VCaP (cell line): Measurements from ENCODE around the gene SOX10.
"Not testable (repeated sequence)": the region's sequence is repeated elsewhere in the genome, so short reads cannot be mapped to it uniquely, and the experiment has no call there.

ENCODE experiments used
- H3K27ac ChIP-seq: fragments of 450-650 bp; 2 replicates; pipeline ENCODE4 v1.5.1; 2017
- TF ChIP-seq, protein P1 (sequence below): fragments of 450-650 bp; conservative IDR thresholded peaks from 2 replicates; pipeline ENCODE4 v1.5.1; 2017; ENCODE audit warnings: mild to moderate bottlenecking, moderate library complexity

Gene SOX10

DNA sequence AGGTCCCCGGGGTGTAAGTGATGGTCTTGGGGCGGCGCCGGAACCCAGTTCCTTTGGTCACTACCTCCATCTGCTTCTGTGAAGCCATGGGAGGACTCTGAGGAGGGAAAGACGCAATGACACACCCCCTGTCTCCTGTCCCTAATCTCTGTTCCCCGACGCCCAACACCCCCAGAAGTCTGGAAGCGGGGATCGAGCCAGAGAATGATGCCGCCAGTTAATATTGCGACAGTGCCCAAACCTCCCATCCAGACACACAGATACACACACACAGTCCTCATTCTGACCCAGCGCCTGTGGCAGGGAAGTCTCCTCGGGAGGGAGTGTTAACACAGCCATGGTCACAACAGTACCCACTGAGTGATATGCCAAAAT is 31.3 kb downstream of the SOX10 start:
- H3K27ac ChIP-seq: peak overlapping the region; percentile 74; the same call in 1 of the 2 replicates
- TF ChIP-seq, protein P1, sequence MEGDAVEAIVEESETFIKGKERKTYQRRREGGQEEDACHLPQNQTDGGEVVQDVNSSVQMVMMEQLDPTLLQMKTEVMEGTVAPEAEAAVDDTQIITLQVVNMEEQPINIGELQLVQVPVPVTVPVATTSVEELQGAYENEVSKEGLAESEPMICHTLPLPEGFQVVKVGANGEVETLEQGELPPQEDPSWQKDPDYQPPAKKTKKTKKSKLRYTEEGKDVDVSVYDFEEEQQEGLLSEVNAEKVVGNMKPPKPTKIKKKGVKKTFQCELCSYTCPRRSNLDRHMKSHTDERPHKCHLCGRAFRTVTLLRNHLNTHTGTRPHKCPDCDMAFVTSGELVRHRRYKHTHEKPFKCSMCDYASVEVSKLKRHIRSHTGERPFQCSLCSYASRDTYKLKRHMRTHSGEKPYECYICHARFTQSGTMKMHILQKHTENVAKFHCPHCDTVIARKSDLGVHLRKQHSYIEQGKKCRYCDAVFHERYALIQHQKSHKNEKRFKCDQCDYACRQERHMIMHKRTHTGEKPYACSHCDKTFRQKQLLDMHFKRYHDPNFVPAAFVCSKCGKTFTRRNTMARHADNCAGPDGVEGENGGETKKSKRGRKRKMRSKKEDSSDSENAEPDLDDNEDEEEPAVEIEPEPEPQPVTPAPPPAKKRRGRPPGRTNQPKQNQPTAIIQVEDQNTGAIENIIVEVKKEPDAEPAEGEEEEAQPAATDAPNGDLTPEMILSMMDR: no peak

DNA sequence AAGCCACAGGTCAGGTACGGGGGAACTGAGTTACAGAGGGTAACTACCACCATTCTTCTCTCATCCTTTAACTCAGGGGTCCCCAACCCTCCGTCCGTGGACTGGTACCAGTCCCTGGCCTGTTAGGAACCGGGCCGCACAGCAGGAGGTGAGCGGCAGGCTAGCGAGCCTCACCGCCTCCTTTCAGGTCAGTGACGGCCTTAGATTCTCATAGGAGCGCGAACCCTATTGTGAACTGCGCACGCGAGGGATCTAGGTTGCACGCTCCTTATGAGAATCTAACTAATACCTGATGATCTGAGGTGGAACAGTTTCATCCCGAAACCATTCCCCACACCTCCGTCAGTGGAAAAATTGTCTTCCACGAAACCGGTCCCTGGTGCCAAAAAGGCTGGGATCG is 31.7 kb downstream of the SOX10 start:
- H3K27ac ChIP-seq: peak overlapping the region; percentile 74; the same call in 1 of the 2 replicates

DNA sequence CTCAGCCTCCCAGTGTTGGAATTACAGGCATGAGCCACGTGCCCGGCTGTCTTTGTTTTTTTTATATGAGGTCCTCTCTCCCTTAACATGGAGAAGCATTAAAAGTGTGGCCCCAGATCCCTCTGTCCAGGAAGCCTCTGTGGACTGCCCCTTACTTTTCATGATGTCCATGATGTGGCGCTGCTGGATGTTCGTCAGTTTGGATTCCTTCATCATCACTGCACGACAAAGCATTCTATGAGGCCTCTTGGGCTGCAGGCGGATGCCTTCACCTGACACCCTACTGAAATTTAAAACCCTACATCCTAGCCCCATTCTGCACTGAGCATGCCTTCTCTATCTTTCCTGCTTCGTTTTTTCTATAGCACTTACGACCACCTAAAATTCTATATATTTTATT is 33.0 kb downstream of the SOX10 start:
- no peak overlapping the region for H3K27ac ChIP-seq
- TF ChIP-seq, protein P1: no peak; the same call in 1 of the 2 replicates

DNA sequence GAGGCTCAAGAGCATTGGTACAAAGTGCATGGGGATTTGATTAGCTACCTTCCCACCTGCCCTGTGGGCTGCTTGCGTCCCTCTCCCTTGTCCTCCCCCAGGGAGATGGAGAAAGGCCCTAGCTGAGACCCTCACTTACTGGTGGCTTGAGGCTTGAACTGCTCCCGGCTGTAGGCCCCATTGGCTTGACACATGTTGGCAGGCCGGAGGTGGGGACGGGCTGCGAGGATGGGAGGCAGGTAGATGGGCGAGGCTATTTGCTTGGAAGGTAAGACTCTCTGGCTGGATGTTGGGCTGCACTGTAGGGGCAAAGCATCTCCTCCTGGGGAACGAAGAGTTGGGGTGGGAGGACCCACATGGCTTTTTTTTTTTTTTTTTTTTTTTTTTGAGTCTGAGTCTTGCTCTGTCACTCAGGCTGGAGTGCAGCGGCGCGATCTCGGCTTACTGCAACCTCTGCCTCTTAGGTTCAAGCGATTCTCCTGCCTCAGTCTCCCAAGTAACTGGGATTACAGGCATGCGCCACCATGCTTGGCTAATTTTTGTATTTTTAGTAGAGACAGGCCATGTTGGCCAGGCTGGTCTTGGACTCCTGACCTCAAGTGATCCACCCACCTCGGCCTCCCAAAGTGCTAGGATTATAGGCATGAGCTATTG is 37.1 kb downstream of the SOX10 start:
- H3K27ac ChIP-seq: not testable (repeated sequence)

DNA sequence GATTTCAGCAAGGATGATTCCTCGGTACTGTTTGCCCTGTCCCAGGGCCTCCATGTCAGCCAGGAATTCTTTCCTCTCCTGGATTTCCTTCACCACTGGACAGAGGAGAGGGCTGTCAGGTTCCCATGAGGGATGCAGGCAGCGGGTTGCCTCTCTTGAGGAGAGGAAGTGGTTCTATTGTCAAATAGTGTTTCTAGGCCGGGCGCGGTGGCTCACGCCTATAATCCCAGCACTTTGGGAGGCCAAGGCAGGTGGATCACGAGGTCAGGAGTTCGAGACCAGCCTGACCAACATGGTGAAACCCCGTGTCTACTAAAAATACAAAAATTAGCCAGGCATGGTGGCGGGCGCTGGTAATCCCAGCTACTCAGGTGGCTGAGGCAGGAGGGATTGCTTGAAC is 39.9 kb downstream of the SOX10 start:
- peak overlapping the region; percentile 60 for H3K27ac ChIP-seq

DNA sequence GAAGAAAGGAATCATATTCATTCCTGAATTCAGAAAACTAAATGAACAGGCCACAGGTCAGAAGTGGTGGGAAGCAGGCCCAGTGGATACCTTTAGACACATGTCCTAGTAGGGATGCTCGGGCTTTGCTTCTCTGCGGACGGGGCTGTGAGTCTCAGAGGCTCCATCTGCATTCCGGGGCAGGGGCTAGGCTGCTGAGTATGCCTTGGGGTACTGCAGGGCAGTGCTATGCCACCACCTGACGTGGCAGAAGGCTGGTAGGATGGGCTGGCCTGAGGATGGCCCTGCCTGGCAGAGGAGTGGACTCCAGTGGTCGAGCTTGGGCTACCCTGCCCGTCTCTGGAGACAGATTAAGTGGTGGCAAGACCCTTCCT is 40.5 kb downstream of the SOX10 start:
- peak overlapping the region; percentile 60 for H3K27ac ChIP-seq
- TF ChIP-seq, protein P1: no peak

DNA sequence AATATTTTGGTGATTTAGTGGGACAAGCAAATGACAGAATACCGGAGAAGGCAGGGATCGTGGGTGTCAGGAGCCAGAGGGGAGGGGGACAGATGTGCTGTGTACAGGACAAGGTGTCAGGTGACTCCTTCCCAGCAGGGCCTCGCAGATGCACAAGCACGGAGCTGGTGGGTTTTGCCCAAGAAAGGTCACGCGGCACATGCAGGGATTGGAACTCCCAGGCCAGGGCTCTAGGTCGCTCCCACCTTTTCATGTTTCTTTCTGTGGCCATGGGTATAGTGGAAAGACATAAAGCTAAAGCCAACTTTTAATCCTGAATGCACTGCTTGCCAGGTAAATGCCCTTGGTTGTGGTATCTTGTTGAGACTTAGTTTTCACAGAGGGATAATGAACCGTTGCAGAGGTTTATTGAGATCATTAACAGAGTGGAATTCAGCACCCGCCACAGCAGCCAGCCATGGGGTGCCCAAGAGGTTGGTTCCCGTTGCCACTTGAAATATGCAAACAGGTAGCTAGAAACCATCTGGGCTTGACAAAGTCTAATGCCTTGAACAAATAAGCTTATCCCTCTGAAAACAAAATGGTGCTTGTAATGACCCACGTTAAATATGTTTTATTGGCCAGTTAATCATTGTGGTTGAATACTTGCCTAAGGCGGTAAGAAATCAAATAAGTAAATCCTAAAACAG is 41.1 kb downstream of the SOX10 start:
- H3K27ac ChIP-seq: peak overlapping the region; percentile 60
- TF ChIP-seq, protein P1: no peak

DNA sequence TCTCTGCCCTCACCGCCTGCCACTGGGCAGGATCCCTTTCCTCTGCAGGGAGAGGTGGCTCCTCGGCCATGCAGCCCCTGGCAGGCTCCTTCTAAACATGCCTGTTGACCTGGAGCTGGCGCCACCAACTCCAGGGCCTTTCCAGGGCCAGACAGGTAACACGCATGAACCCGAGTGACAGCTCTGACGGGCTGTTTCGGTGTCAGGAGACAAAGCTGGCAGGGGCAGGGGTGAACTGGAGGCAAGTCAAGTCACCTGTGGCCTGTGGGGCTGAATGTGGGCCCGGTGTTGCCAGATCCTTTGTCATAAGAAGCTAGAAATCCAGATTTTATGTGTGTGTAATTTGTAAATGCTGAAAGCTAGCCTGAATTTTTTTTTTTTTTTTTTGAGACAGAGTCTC is 42.2 kb downstream of the SOX10 start:
- 0 out of 2 replicates have a peak overlapping the region, but pooled peaks have one; percentile 60 for H3K27ac ChIP-seq
- TF ChIP-seq, protein P1: no peak

DNA sequence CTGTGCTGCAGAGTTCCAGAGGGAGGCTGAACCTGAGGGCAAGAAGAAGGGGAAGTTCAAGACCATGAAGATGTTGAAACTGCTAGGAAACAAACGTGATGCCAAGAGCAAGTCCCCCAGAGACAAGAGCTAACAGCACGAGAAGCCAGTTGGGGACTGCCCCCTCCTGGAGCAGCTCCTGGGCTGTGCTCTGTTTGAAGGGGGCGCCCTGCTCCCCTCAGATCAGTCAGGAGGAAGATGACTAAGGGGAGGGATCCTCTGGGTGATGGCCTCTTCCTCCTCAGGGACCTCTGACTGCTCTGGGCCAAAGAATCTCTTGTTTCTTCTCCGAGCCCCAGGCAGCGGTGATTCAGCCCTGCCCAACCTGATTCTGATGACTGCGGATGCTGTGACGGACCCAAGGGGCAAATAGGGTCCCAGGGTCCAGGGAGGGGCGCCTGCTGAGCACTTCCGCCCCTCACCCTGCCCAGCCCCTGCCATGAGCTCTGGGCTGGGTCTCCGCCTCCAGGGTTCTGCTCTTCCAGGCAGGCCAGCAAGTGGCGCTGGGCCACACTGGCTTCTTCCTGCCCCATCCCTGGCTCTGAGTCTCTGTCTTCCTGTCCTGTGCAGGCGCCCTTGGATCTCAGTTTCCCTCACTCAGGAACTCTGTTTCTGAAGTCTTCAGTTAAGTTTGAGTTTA is 43.5 kb downstream of the SOX10 start:
- TF ChIP-seq, protein P1: no peak
- no peak overlapping the region for H3K27ac ChIP-seq
